ENCODE measurements around the gene ASB8.
A peak's percentile ranks its signal among the peaks of the same experiment; 100 is the strongest.

DNA sequence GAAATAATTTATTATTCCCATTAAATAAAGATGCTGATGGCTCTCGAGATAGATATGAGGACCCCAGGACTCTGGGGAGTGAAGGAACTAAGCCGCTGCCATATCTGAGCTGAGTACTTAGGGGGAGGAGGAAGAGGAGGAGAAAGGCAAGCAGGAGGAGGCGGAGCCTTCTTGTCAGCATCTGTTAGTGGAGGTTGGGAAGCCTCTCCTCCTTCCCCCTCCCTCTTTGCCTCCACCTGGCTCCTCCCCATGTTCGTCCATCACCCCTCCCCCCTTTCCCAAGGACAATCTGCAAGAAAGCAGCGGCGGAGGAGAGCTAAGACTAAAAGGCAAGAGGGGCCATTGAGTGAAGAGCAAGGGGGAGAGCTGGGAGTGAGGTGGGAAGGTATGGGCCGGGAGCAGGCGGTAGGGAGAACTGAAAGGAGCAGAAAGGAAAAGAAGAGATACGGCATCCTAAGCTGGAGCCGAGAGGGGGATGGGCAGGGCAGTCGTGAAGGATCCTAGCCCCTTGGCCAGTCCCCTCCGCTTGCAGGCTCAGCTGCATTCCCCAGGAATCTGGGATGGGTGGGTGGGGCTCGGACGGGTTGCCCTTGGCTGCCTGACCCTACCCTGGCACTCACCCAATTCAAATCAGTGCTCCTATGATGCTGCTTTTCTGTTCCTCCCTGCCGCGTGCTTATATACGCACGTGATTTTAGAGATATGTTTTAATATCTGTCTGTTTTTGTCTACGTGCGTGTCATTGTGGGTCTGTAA lies 38.1 kb downstream of the ASB8 start, which contains the start of gene PFKM:
- TF ChIP-seq, protein P1, sequence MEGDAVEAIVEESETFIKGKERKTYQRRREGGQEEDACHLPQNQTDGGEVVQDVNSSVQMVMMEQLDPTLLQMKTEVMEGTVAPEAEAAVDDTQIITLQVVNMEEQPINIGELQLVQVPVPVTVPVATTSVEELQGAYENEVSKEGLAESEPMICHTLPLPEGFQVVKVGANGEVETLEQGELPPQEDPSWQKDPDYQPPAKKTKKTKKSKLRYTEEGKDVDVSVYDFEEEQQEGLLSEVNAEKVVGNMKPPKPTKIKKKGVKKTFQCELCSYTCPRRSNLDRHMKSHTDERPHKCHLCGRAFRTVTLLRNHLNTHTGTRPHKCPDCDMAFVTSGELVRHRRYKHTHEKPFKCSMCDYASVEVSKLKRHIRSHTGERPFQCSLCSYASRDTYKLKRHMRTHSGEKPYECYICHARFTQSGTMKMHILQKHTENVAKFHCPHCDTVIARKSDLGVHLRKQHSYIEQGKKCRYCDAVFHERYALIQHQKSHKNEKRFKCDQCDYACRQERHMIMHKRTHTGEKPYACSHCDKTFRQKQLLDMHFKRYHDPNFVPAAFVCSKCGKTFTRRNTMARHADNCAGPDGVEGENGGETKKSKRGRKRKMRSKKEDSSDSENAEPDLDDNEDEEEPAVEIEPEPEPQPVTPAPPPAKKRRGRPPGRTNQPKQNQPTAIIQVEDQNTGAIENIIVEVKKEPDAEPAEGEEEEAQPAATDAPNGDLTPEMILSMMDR (IDR thresholded peaks at IDR 0.05 in 2 of 3, conservative IDR thresholded peaks at IDR 0.05 in 1 of 3; ENCODE audit: insufficient read depth in 2 of 3, low read depth in 1 of 3, low read length in 3 of 3) = no peak
- peak; percentile 71 for TF ChIP-seq ESRRA (IDR thresholded peaks at IDR 0.05; ENCODE audit: borderline replicate concordance, low read depth)
- 0 out of 2 replicates have a peak, but pooled peaks have one; percentile 40 for TF ChIP-seq XRCC5 (IDR thresholded peaks at IDR 0.05; ENCODE audit: low read depth, low read length)
- no peak for TF ChIP-seq SLC30A9 (CRISPR knock-in tag; IDR thresholded peaks at IDR 0.05)
- no peak for TF ChIP-seq ZNF274 (IDR thresholded peaks at IDR 0.05; ENCODE audit: borderline replicate concordance, low read depth, low read length)
